Kidney (tissue), 14 donors: ENCODE measurements around the gene LAMA1. TPM values are rescaled to one million over a fixed set of nuclear protein-coding genes. Genes with fewer than 3 reads are reported as not detected.

ENCODE experiments used
- DNase-seq, 5 donors: peaks; one replicate each; pipeline ENCODE4 v3.0.0-alpha.2; 2013 to 2020
- FAIRE-seq: peaks from 2 replicates; lab custom pipeline; 2012; peaks lifted over from hg19 to GRCh38; lab: Jason Lieb, UNC
- H3K27ac ChIP-seq, 2 donors: one replicate each; pipeline ENCODE4 v1.7.0; 2013; ENCODE audit warnings: low read depth in 2 of 2, low read length in 2 of 2, inconsistent platforms in 1 of 2
- H3K27me3 ChIP-seq: one replicate; pipeline ENCODE4 v1.7.1; 2013; ENCODE audit warnings: low read length, inconsistent platforms; ENCODE audit not compliant: control insufficient read depth, insufficient read depth
- H3K36me3 ChIP-seq, 3 donors: one replicate each; pipeline versions ENCODE4 v1.7.0 to v1.7.1; 2013; ENCODE audit warnings: low read length in 3 of 3, control low read depth in 1 of 3, inconsistent platforms in 1 of 3; ENCODE audit not compliant: insufficient read depth in 3 of 3, control insufficient read depth in 2 of 3
- H3K4me1 ChIP-seq, 3 donors: one replicate each; pipeline versions ENCODE4 v1.7.0 to v1.7.1; 2013; ENCODE audit warnings: low read length in 3 of 3, inconsistent platforms in 1 of 3, low read depth in 1 of 3; ENCODE audit not compliant: control insufficient read depth in 2 of 3, insufficient read depth in 2 of 3
- H3K4me3 ChIP-seq, 3 donors: one replicate each; pipeline versions ENCODE4 v1.7.0 to v1.8.1; 2013; ENCODE audit warnings: low read length in 3 of 3, control low read depth in 1 of 3, inconsistent platforms in 1 of 3
- H3K9ac ChIP-seq, 3 donors: one replicate each; pipeline versions ENCODE4 v1.7.0 to v1.7.1; 2013; ENCODE audit warnings: low read length in 3 of 3, control low read depth in 1 of 3, inconsistent platforms in 1 of 3
- H3K9me3 ChIP-seq, 3 donors: one replicate each; pipeline versions ENCODE4 v1.7.0 to v1.7.1; 2013; ENCODE audit warnings: low read length in 3 of 3, control low read depth in 1 of 3, inconsistent platforms in 1 of 3; ENCODE audit not compliant: control insufficient read depth in 2 of 3, insufficient read depth in 1 of 3
- intact Hi-C: fragments of 100-400 bp; cut with DNase I; formaldehyde crosslinking; loops from one replicate; pipeline ENCODE4 v1.11.1; 2022
- polyA plus RNA-seq: library from polyadenylated mRNA; stranded (reverse); fragments of 350-450 nt; fragmentation: Illumina TruSeq; extraction: RNeasy Lipid Tissue Mini Kit (QIAGEN cat#74804); gene quantifications from one replicate; pipeline ENCODE4 v1.2.3, GENCODE V29; 2014; ENCODE audit warnings: low read depth, low replicate concordance; ENCODE audit not compliant: insufficient read depth
- total RNA-seq: library from RNA; stranded (reverse); fragmentation: NEBNext Ultra II Directional; extraction: Animal tissue kit (Norgen Biotek cat#: 25700); gene quantifications from one replicate; pipeline ENCODE4 v1.2.1, GENCODE V29; 2021
- TF ChIP-seq, protein P1 (sequence below): IDR thresholded peaks from 3 replicates; pipeline ENCODE4 v1.5.1; 2012; ENCODE audit warnings: mild to moderate bottlenecking, moderate library complexity, borderline replicate concordance; ENCODE audit not compliant: insufficient read depth; ENCODE audit errors: extremely low read depth
- donor health status: control.
- donor health status: control.
- donor health status: control.
- donor health status: control.
- donor health status: control.
- donor health status: DM: yes; HTN: yes; CAD: no.
- donor health status: Normal renal cell carcinoma (clear cell type).

The LAMA1 gene
- total and polyA plus RNA-seq, 2 donors from 2014 or later: 10.7 to 14.1 TPM

DNA sequence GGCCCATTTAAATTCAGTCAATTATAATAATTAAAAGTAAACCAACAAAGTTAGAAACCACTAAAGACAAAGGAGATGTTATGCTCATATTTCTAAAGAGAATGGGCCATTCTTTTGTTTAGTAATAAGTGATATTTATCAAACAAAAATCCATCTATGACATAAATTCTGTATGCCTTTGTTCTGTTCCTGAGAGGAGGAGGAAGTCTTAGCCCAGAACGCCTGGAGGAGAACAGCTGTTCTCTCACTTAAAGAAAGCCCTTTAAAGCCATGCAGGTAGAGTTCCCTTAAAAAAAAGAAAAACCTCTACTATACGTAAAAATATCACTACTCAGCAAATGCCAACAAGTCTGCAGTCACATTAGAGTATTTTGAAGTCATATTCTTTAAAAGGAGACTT lies 15.5 kb downstream of the LAMA1 start:
- FAIRE-seq: no peak
- no peak for DNase-seq
- Histone ChIP-seq H3K4me3 (no peak overlapping the region), H3K9ac (no peak overlapping the region), H3K27me3 (no peaks in the 10 kb centered on the region), H3K36me3 (no peaks in the 10 kb centered on the region), H3K4me1 (no peaks in the 10 kb centered on the region), H3K27ac (no peak overlapping the region), H3K9me3 (no peaks in the 10 kb centered on the region)
- intact Hi-C loops: no loop called here
- TF ChIP-seq, protein P1, sequence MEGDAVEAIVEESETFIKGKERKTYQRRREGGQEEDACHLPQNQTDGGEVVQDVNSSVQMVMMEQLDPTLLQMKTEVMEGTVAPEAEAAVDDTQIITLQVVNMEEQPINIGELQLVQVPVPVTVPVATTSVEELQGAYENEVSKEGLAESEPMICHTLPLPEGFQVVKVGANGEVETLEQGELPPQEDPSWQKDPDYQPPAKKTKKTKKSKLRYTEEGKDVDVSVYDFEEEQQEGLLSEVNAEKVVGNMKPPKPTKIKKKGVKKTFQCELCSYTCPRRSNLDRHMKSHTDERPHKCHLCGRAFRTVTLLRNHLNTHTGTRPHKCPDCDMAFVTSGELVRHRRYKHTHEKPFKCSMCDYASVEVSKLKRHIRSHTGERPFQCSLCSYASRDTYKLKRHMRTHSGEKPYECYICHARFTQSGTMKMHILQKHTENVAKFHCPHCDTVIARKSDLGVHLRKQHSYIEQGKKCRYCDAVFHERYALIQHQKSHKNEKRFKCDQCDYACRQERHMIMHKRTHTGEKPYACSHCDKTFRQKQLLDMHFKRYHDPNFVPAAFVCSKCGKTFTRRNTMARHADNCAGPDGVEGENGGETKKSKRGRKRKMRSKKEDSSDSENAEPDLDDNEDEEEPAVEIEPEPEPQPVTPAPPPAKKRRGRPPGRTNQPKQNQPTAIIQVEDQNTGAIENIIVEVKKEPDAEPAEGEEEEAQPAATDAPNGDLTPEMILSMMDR: no peak

DNA sequence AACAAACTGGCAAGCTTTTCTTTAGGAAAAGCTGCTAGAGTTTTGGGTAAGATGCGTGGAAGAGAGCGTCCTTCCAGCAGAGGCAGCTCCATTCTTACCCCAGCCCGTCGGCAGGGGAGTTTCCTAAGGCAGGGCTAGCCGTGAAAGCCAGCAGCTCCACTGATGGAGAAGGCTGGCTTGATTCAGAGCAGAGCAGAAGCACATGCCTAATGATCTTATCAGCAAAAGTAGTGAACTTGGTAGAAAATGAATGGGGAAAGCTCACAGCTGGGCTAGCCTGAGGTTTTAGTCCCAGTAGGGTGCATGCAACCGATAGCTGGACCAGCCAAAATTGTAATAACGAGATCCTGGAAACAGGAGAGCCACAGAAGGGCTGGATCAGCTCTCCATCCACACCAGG lies 20.8 kb downstream of the LAMA1 start:
- no peak overlapping the region for H3K27ac ChIP-seq
- no peak overlapping the region for H3K4me3 ChIP-seq
- intact Hi-C loops: no loop called here
- H3K27me3 ChIP-seq: no peaks in the 10 kb centered on the region
- H3K9me3 ChIP-seq: no peaks in the 10 kb centered on the region
- H3K4me1 ChIP-seq: peaks cover 0 to 7% (median 2%) of the 10 kb centered on the region in 3 donors
- FAIRE-seq (no peak), DNase-seq (no peak)
- TF ChIP-seq, protein P1: no peak
- H3K9ac ChIP-seq: no peak overlapping the region
- H3K36me3 ChIP-seq: no peaks in the 10 kb centered on the region

DNA sequence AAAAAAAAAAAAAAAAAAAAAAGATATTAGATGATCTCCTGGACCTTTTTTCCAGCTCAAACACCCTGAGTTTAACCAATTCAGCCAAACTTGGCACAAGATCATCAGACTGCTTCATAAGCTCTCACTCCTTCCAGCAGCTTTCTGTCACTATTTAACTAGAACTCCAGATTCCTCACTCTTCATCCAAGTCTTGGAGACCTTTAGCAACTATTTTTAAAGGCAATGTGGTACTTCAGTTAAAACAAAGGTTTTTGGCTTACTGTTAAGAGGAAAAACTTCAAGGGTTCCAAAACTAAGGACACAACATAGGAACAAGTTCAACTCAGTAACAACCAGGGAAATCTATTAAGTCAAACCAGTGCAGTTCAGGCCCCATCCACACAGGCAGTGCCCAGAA lies 23.2 kb downstream of the LAMA1 start:
- intact Hi-C loops: no loop called here
- H3K27ac ChIP-seq: no peak overlapping the region
- TF ChIP-seq, protein P1: no peak
- no peaks in the 10 kb centered on the region for H3K27me3 ChIP-seq
- peaks cover 0 to 7% (median 2%) of the 10 kb centered on the region in 3 donors for H3K4me1 ChIP-seq
- no peak overlapping the region for H3K9ac ChIP-seq
- peak in 2 of 5 donors; percentile 42 to 70 for DNase-seq
- no peak overlapping the region for H3K4me3 ChIP-seq
- no peaks in the 10 kb centered on the region for H3K9me3 ChIP-seq
- H3K36me3 ChIP-seq: no peaks in the 10 kb centered on the region
- peak; percentile 65 for FAIRE-seq

DNA sequence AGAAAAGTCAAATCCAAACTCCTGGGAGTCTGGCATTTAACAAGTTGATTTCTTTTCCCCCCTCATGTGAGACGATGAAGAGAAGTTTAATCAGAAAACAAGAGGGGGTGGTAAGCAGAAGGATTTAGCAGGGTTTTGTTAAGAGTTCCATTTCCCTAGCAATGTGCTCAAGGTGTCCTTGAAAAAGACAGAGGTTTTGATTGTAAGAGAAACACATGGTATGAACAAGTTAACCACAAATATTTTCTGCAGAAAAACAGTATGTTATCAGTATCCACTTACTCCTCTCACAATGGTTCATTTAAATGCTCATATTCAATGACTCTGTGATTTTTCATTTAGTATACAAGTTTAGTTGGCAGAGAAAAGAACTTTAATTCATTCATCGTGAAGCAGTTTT lies 26.8 kb downstream of the LAMA1 start:
- Histone ChIP-seq H3K27me3 (no peaks in the 10 kb centered on the region), H3K9me3 (no peaks in the 10 kb centered on the region), H3K36me3 (no peaks in the 10 kb centered on the region), H3K4me1 (peaks cover 0 to 10% (median 0%) of the 10 kb centered on the region in 3 donors), H3K9ac (no peak overlapping the region), H3K4me3 (no peak overlapping the region), H3K27ac (peak overlapping the region in 1 of 2 donors; percentile 8)
- FAIRE-seq (no peak), DNase-seq (no peak)
- intact Hi-C loops: no loop called here
- TF ChIP-seq, protein P1: no peak
